M059J (cell line): ENCODE data around the gene MPZL3. TPM values are rescaled to one million over a fixed set of nuclear protein-coding genes. Genes with fewer than 3 reads are reported as not detected.

Source experiments
- DNase-seq: peaks from one replicate; pipeline ENCODE4 v3.0.0-alpha.2; 2012; ENCODE audit warnings: low read depth
- total RNA-seq: library from RNA; depleted of rRNA; stranded (reverse); fragments of >200 nt; shearing (Covaris generic); gene quantifications from 2 replicates; pipeline ENCODE4 v1.2.3, GENCODE V29; 2014; rRNA removed

The MPZL3 gene
- 5.7 and 8.7 TPM in 2 replicates for total RNA-seq

GRCh38 chr11:118251858-118252652 is at the start of gene MPZL3:
Gene MPZL3 (minus strand): TSS chr11:118252365. CDS start chr11:118252294, 71 bp downstream.
- DNase-seq = peak; percentile 91

GRCh38 chr11:118301600-118302195 is 49.5 kb upstream of the MPZL3 start:
- no peak for DNase-seq

GRCh38 chr11:118295815-118296454 is 43.8 kb upstream of the MPZL3 start:
- DNase-seq = peak; percentile 58

GRCh38 chr11:118295199-118295598 is 43.0 kb upstream of the MPZL3 start:
- no peak for DNase-seq

- DNase-seq = no peak
Measured at GRCh38 chr11:118294053-118294452, 41.9 kb upstream of the MPZL3 start.

GRCh38 chr11:118291477-118292135 is 39.4 kb upstream of the MPZL3 start:
- no peak for DNase-seq

- peak; percentile 52 for DNase-seq
Measured at GRCh38 chr11:118290923-118291322, 38.8 kb upstream of the MPZL3 start.

GRCh38 chr11:118289401-118289800 is 37.2 kb upstream of the MPZL3 start:
- DNase-seq = no peak

GRCh38 chr11:118287006-118287405 is 34.8 kb upstream of the MPZL3 start:
- DNase-seq = peak; percentile 81

GRCh38 chr11:118286545-118286944 is 34.4 kb upstream of the MPZL3 start:
- DNase-seq = no peak

- no peak for DNase-seq
Measured at GRCh38 chr11:118283756-118284350, 31.7 kb upstream of the MPZL3 start.

GRCh38 chr11:118283037-118283636 is 31.0 kb upstream of the MPZL3 start:
- DNase-seq = no peak

- no peak for DNase-seq
Measured at GRCh38 chr11:118282606-118283005, 30.4 kb upstream of the MPZL3 start.

- no peak for DNase-seq
Measured at GRCh38 chr11:118281284-118281683, 29.1 kb upstream of the MPZL3 start.

GRCh38 chr11:118277312-118277711 is 25.1 kb upstream of the MPZL3 start:
- DNase-seq = peak; percentile 84

GRCh38 chr11:118276422-118276821 is 24.3 kb upstream of the MPZL3 start:
- DNase-seq = no peak

GRCh38 chr11:118275176-118275575 is 23.0 kb upstream of the MPZL3 start:
- peak; percentile 97 for DNase-seq

GRCh38 chr11:118274186-118274585 is 22.0 kb upstream of the MPZL3 start:
- DNase-seq = peak; percentile 69

GRCh38 chr11:118272001-118272400 is 19.8 kb upstream of the MPZL3 start:
- no peak for DNase-seq

- no peak for DNase-seq
Measured at GRCh38 chr11:118267486-118267885, 15.3 kb upstream of the MPZL3 start.

GRCh38 chr11:118265954-118266353 is 13.8 kb upstream of the MPZL3 start:
- DNase-seq = peak; percentile 40
